Measurements from ENCODE around the gene CRHR2. TPM values are rescaled to one million over a fixed set of nuclear protein-coding genes. Genes with fewer than 3 reads are reported as not detected.

CRHR2 gene
- total and polyA plus RNA-seq, 2 of the 13 experiments (the other 11 are each of a cell fraction or from before 2014, with no cell fraction given) = not detected

DNA sequence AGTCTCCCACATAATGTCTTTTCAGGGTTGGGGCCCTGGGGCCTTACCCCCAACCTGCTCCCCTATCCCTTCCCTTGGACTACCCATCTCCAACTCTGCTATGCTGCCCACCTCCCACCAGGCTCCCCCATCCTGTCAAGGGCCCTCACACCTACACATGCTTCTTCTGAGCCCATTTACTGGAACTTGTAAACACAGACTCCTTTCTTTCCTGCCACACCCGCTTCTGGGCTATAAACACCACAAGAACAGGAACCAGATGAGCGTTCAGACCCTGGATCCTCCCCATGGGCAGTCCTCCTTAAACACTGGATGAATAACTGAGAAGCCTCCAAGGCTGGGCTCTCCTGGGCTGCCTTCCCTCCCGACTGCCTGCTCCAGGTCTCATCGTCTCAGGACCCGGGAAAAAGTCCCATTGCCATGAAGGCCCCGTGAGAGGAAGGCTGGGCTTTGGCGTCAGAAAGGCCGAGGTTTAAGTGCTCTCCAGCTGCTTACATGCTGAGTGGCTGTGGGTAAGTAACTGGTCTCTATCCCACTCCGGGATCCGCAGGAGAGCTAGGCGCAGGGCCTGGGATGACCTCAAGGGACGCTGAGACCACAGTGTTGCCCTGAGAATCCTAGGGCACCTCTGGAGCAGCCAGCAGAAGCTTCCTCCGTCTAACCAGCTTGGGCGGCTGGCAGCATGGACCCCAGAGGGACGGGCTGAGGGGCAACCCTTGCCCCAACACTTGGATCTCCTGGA is 15.6 kb upstream of the CRHR2 start:
- H3K4me1 ChIP-seq (ENCODE audit: insufficient read depth, low read length) = peaks cover 13% of the 10 kb centered on the region
- H3K4me3 ChIP-seq (replicated peaks in 1 of 3; ENCODE audit: insufficient read depth in 1 of 3, low read depth in 2 of 3, low read length in 3 of 3) = no peak overlapping the region
- WGBS (ENCODE audit: low lambda C conversion rate) = 17% methylated on average over 6 of the region's 15 CpGs
- ATAC-seq (no peak), DNase-seq (ENCODE audit: low spot score) (no peak), FAIRE-seq (no peak)
- H3K79me2 ChIP-seq (ENCODE audit: insufficient read depth, low read length) = no peaks in the 10 kb centered on the region
- POLR2A ChIA-PET = no interaction called here
- in situ Hi-C loops (cut with HindIII; ENCODE audit: extremely low pct_ligation_motif_present, low pct_unique_long_range_greater_than_20kb) (no loop called here), intact Hi-C loops (cut with micrococcal nuclease; ENCODE audit: unreplicated experiment) (no loop called here)
- BruUV-seq (replicated peaks) = no TSS peak
- H3K27me3 ChIP-seq (ENCODE audit: control insufficient read depth in 1 of 2, insufficient read depth in 2 of 2, low read length in 2 of 2) = peaks cover 2 to 9% of the 10 kb centered on the region in 2 experiments; a peak in 3 of 5 replicates
- H4K20me1 ChIP-seq (ENCODE audit: insufficient read depth, low read length) = no peaks in the 10 kb centered on the region
- CTCF ChIA-PET (ENCODE audit: low intra/inter-chr PET ratio, low total read pairs) = no interaction called here
- H2AFZ ChIP-seq (ENCODE audit: low read length) = no peak overlapping the region
- no peak overlapping the region for H3K9ac ChIP-seq (ENCODE audit: insufficient read depth, low read depth, low read length)
- no peaks in the 10 kb centered on the region for H3K9me3 ChIP-seq (ENCODE audit: low read length)
- no peak overlapping the region for H3K27ac ChIP-seq (ENCODE audit: extremely low read length, insufficient read depth, low read length)
- TF ChIP-seq FOXP1 (IDR thresholded peaks at IDR 0.05) (no peak), FOXP1 (CRISPR knock-in tag; IDR thresholded peaks at IDR 0.05) (no peak), ZNF557 (CRISPR knock-in tag; IDR thresholded peaks at IDR 0.05) (no peak), HOXA9 (CRISPR knock-in tag; IDR thresholded peaks at IDR 0.05; ENCODE audit: borderline replicate concordance) (no peak), ZBTB8A (CRISPR knock-in tag; IDR thresholded peaks at IDR 0.05; ENCODE audit: borderline replicate concordance, low read depth) (no peak), ZNF432 (CRISPR knock-in tag; IDR thresholded peaks at IDR 0.05; ENCODE audit: borderline replicate concordance) (no peak), ZNF605 (CRISPR knock-in tag; IDR thresholded peaks at IDR 0.05) (no peak), REPIN1 (CRISPR knock-in tag; IDR thresholded peaks at IDR 0.05; ENCODE audit: borderline replicate concordance, low read depth) (no peak), ZNF530 (CRISPR knock-in tag; IDR thresholded peaks at IDR 0.05; ENCODE audit: low read depth) (no peak), KLF6 (CRISPR knock-in tag; IDR thresholded peaks at IDR 0.05) (no peak), ZBTB7A (CRISPR knock-in tag; IDR thresholded peaks at IDR 0.05) (no peak), ZNF260 (CRISPR knock-in tag; IDR thresholded peaks at IDR 0.05; ENCODE audit: borderline replicate concordance, low read depth) (no peak), ZNF333 (CRISPR knock-in tag; IDR thresholded peaks at IDR 0.05; ENCODE audit: borderline replicate concordance) (no peak), ZNF354B (CRISPR knock-in tag; IDR thresholded peaks at IDR 0.05) (no peak)
- TF ChIP-seq, protein P1, sequence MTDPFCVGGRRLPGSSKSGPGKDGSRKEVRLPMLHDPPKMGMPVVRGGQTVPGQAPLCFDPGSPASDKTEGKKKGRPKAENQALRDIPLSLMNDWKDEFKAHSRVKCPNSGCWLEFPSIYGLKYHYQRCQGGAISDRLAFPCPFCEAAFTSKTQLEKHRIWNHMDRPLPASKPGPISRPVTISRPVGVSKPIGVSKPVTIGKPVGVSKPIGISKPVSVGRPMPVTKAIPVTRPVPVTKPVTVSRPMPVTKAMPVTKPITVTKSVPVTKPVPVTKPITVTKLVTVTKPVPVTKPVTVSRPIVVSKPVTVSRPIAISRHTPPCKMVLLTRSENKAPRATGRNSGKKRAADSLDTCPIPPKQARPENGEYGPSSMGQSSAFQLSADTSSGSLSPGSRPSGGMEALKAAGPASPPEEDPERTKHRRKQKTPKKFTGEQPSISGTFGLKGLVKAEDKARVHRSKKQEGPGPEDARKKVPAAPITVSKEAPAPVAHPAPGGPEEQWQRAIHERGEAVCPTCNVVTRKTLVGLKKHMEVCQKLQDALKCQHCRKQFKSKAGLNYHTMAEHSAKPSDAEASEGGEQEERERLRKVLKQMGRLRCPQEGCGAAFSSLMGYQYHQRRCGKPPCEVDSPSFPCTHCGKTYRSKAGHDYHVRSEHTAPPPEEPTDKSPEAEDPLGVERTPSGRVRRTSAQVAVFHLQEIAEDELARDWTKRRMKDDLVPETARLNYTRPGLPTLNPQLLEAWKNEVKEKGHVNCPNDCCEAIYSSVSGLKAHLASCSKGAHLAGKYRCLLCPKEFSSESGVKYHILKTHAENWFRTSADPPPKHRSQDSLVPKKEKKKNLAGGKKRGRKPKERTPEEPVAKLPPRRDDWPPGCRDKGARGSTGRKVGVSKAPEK (CRISPR knock-in tag; IDR thresholded peaks at IDR 0.05; ENCODE audit: borderline replicate concordance) = no peak
- H3K36me3 ChIP-seq (replicated peaks in 1 of 2; ENCODE audit: control insufficient read depth in 1 of 2, insufficient read depth in 2 of 2, low read length in 2 of 2) = no peaks in the 10 kb centered on the region
- no peak overlapping the region for H3K4me2 ChIP-seq (ENCODE audit: low read depth, low read length)
